ENCODE data around the gene SLC24A4. TPM values are rescaled to one million over a fixed set of nuclear protein-coding genes. Genes with fewer than 3 reads are reported as not detected.
A peak's percentile ranks its signal among the peaks of the same experiment; 100 is the strongest.

The SLC24A4 gene
- total RNA-seq, 1 donor from 2014 or later, result under 0.01 TPM

DNA sequence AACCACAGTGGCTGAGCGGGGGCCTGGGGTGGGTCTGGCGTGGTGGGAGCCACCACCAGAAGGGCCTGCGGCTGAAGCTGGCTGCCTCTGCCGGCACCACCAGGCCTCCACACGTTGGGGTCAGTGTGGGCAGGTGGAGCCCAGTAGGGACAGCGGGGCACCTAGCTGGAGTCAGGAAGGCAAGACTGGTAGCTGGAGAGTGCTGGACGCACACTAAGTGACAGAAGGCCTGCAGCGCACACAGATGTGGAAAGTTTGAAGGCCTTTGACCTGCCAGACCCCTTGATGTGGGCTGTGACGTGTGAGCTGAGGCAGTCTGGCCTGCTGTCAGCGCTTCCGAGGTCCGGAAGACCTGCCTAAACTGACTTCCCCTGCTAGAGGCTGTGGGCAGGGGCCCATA lies 216.9 kb downstream of the SLC24A4 start:
- DNase-seq (ENCODE audit: low read depth in 2 of 2), result peak; percentile 52 to 57

GRCh38 chr14:92540472-92541048 lies 217.6 kb downstream of the SLC24A4 start:
- DNase-seq (ENCODE audit: low read depth in 2 of 2), result peak; percentile 80 to 99

DNA sequence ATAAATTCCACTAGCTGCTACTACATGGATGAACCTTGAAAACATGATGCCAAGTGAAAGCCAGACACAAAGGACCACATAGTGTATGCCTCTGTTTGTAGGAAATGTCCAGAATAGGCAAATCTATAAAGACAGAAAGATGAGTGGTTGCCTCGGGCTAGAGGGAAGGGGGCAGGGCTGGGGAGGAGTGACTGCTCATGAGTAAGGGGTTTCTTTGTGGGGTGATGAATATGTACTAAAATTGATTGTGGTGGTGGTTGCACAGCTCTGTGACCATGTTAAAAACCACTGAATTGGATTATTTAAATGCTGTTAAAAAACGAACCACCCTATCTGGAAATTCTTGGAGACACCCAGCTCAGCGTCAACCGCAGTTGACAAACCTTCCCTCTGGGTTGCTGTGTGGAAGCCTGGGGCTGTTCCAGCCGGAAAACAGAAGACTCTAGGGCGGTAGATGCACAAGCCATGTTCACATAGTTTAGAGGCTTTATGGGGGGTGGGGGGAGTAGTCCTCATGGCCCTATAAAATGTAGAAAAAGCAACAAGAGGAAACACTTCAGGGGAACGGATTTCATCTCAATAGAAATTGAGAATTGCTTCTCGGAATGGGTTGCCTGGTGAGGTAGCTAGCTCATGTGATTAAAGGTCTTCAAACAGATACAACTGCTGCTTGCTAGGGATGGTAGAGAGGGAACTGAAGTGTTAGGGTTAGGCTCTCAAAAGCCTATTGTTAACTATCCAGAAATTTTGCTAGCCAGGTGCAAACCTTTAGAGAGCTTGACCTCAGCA lies 220.0 kb downstream of the SLC24A4 start:
- DNase-seq (ENCODE audit: low read depth in 2 of 2), result no peak

GRCh38 chr14:92544051-92544720 lies 221.2 kb downstream of the SLC24A4 start:
- DNase-seq (ENCODE audit: low read depth in 2 of 2), result no peak

DNA sequence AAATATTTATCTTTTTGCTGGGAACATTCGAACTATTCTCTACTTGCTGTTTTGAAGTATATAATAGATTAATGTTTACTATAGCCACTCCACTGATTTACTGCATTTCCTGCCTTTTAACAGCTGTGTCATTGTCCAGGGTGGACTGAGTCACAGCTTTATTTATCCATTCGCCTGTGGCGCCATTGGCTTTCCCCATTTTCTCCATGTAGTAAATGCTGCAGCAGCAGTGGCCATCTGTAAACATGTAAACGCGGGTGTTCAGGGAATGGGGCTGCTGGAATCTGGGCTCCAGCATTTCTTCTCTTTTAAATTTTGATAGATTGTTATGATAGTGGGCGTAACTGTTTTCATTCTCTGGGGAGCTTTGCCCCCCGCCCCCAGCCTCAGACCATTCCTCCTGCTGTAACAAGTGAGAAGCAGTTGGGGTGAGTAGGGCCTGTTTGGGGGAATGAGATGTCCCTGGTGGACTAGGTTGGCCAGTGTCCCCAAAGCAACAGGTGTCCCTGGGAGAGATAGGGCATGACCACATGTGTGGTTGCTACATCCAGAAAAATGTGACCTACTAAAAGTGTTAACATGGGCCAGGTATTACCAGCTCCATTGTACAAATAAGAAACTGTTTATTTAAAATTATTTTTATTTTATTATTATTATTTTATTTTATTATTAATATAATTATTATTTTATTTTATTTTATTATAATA lies 223.5 kb downstream of the SLC24A4 start:
- DNase-seq (ENCODE audit: low read depth in 2 of 2), result peak in 1 of 2 donors; percentile 79

- peak; percentile 87 to 90 for DNase-seq (ENCODE audit: low read depth in 2 of 2)
These were observed 226.3 kb downstream of the SLC24A4 start for GRCh38 chr14:92549105-92549858.

GRCh38 chr14:92549859-92550230 lies 226.9 kb downstream of the SLC24A4 start:
- DNase-seq (ENCODE audit: low read depth in 2 of 2), result peak; percentile 57

Other genes with a start within 250 kb of the SLC24A4 start
- 45.4 and 59.6 TPM in 2 replicates for gene ATXN3, start 216.6 kb upstream of the SLC24A4 start, total RNA-seq
- 178 and 259 TPM in 2 replicates for gene NDUFB1, start 201.5 kb upstream of the SLC24A4 start, total RNA-seq
- gene CPSF2, start 201.2 kb upstream of the SLC24A4 start, total RNA-seq, result 18.9 and 26.7 TPM in 2 replicates
- gene RIN3, start 190.6 kb downstream of the SLC24A4 start, total RNA-seq, result 4.1 and 6.6 TPM in 2 replicates

Measured in dermis microvascular lymphatic vessel endothelial cell (primary cell).